Right lobe of liver (tissue), 6 donors: ENCODE measurements around the gene LCLAT1. TPM values are rescaled to one million over a fixed set of nuclear protein-coding genes. Genes with fewer than 3 reads are reported as not detected.

Experiments
- ATAC-seq, 4 donors: fragments of 200-7000 bp; cut with Tn5 transposase; one replicate each; pipeline ENCODE4 v1.9.1; 2020; ENCODE audit warnings: mild to moderate bottlenecking in 4 of 4, moderate library complexity in 4 of 4
- DNase-seq, 3 donors: peaks; one replicate each; pipeline ENCODE4 v3.0.0-alpha.2; 2020
- H3K27ac ChIP-seq, 3 donors: fragments of 200-600 bp; one replicate each; pipeline ENCODE4 v1.8.0; 2022
- H3K27me3 ChIP-seq, 2 donors: fragments of 200-600 bp; one replicate each; pipeline ENCODE4 v1.8.0; 2022
- H3K36me3 ChIP-seq, 4 donors: fragments of 200-600 bp; sonication (generic) in 1 of 4; one replicate each; pipeline versions ENCODE4 v1.5.1 to v1.8.0; 2017 to 2022; ENCODE audit warnings: control low read depth in 1 of 4
- H3K4me1 ChIP-seq, 4 donors: fragments of 200-600 bp; sonication (generic) in 1 of 4; one replicate each; pipeline versions ENCODE4 v1.5.1 to v1.8.0; 2017 to 2022; ENCODE audit warnings: control low read depth in 1 of 4
- H3K4me3 ChIP-seq, 3 donors: fragments of 200-600 bp; one replicate each; pipeline ENCODE4 v1.8.0; 2022
- H3K9me3 ChIP-seq, 4 donors: fragments of 200-600 bp; sonication (generic) in 1 of 4; one replicate each; pipeline versions ENCODE4 v1.5.1 to v1.8.0; 2017 to 2022; ENCODE audit warnings: control low read depth in 1 of 4
- CTCF ChIP-seq, 4 donors: fragments of 200-600 bp in 3 of 4; fragments of 450-650 bp in 1 of 4; IDR thresholded peaks; one replicate each; pipeline versions ENCODE4 v1.5.1 to v1.8.0; 2016 to 2022; ENCODE audit warnings: antibody characterized with exemption in 4 of 4, mild to moderate bottlenecking in 2 of 4
- POLR2A ChIP-seq: fragments of 450-650 bp; IDR thresholded peaks from one replicate; pipeline ENCODE4 v1.6.1; 2017; ENCODE audit warnings: antibody characterized with exemption, mild to moderate bottlenecking
- WGBS: methylation state at CpG from one replicate; pipeline ENCODE4 v1.1.6; 2018; ENCODE audit warnings: low coverage, low lambda C conversion rate; ENCODE audit not compliant: insufficient coverage; ENCODE audit errors: missing lambda C conversion rate; 5-methylcytosine and 5-hydroxymethylcytosine counted together
- intact Hi-C, 2 donors: fragments of 100-400 bp; cut with DNase I; formaldehyde crosslinking; loops; one replicate each; pipeline versions ENCODE4 v1.11.2 to v1.14.1; 2022
- total RNA-seq, 6 experiments: library from RNA; depleted of rRNA in 2 of 6; stranded (reverse); fragments of >200 nt in 2 of 6; fragmentation: NEBNext Ultra II Directional in 3 of 6; extraction: Animal tissue kit (Norgen Biotek cat#: 25700) in 3 of 6; gene quantifications; one replicate each; pipeline versions ENCODE4 v1.1.0 to v1.2.4, GENCODE V29; 2016 to 2023
- donor health status: DM: no; HTN: yes; CAD: no.
- donor health status: DM: no; HTN: no; CAD: no.
- donor health status: DM: no; HTN: no; CAD: no.
- donor health status: DM: no; HTN: yes; CAD: no.
- donor health status: DM: no; HTN: yes; CAD: no.

Gene LCLAT1
- total RNA-seq, 6 experiments from 2014 or later, result 11.1 to 14.0 (median 12.0) TPM

DNA sequence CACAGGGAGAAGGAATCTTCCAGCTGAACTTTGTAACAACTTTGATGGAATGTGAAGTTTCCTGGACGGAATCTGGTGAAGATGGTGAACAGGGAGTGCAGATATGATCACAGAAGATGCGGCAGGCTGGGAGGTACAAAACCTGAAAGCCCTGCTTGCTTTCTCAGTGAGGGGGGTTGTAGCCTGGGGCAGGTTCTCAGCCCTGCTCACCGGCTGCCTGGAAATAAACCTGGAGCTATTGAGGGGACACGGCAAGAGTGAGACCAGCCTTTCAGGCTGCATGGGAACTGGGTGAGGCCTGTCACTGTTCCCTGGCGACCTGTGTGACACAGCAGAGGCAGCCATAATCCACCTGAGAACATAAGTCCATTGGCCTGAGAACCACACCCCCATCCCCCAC lies 174.8 kb downstream of the LCLAT1 start:
- DNase-seq (no peak), ATAC-seq (no peak)
- Histone ChIP-seq H3K4me3 (no peak overlapping the region), H3K4me1 (no peaks in the 10 kb centered on the region), H3K9me3 (no peaks in the 10 kb centered on the region), H3K36me3 (no peaks in the 10 kb centered on the region), H3K27ac (no peak overlapping the region), H3K27me3 (no peaks in the 10 kb centered on the region)
- TF ChIP-seq POLR2A (no peak), CTCF (IDR thresholded peaks at IDR 0.05) (no peak)
- 93% methylated on average over 2 of the region's 5 CpGs for WGBS
- intact Hi-C loops, result no loop called here

DNA sequence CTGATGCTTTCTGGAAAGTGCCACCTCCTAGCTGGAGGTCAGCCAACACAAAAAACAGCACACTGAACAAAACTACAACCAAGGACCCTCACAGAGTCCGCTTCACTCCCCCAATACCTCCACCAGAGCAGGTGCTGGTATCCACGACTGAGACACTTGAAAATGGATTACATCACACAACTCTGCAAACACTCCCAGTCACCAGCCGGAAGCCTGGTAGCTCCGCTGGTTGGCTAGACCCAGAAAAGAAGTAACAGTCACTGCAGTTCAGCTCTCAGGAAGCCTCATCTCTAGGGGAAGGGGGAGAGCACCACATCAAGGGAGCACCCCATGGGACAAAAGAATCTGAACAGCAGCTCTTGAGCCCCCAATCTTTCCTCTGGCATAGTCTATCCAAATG lies 175.4 kb downstream of the LCLAT1 start:
- no peaks in the 10 kb centered on the region for H3K27me3 ChIP-seq
- H3K4me3 ChIP-seq, result no peak overlapping the region
- DNase-seq (no peak), ATAC-seq (no peak)
- H3K36me3 ChIP-seq, result no peaks in the 10 kb centered on the region
- no peaks in the 10 kb centered on the region for H3K9me3 ChIP-seq
- WGBS, result 50% methylated on average over 1 of the region's 4 CpGs
- TF ChIP-seq POLR2A (no peak), CTCF (IDR thresholded peaks at IDR 0.05) (no peak)
- H3K27ac ChIP-seq, result no peak overlapping the region
- H3K4me1 ChIP-seq, result no peaks in the 10 kb centered on the region
- intact Hi-C loops, result no loop called here

GRCh38 chr2:30625276-30625675 lies 178.2 kb downstream of the LCLAT1 start:
- Histone ChIP-seq H3K9me3 (no peaks in the 10 kb centered on the region), H3K27me3 (no peaks in the 10 kb centered on the region), H3K36me3 (no peaks in the 10 kb centered on the region), H3K4me3 (no peak overlapping the region), H3K4me1 (no peaks in the 10 kb centered on the region), H3K27ac (no peak overlapping the region)
- TF ChIP-seq POLR2A (no peak), CTCF (IDR thresholded peaks at IDR 0.05) (no peak)
- intact Hi-C loops, result no loop called here
- ATAC-seq (no peak), DNase-seq (no peak)

DNA sequence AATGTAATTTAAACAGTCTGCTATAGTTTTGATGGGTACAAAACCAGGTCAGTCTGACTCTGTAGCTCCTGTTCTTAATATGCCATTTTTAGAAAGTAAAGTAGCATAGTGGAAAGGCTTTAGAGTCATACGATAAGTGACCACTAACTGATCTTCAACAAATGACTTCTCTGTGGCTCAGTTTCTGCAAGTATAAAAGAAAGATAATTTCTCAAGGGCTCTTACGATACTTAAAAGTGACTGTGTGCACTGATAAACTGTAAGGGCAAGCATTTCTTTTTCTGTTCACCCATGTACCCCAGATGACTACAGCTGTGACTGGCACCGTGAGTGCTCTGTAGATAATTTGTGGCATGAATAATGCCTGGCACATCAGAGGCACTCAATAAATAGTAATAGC lies 178.7 kb downstream of the LCLAT1 start:
- intact Hi-C loops, result no loop called here
- H3K27me3 ChIP-seq, result no peaks in the 10 kb centered on the region
- no peaks in the 10 kb centered on the region for H3K9me3 ChIP-seq
- DNase-seq, result no peak
- H3K4me1 ChIP-seq, result no peaks in the 10 kb centered on the region
- no peak overlapping the region for H3K27ac ChIP-seq
- no peak for TF ChIP-seq POLR2A
- TF ChIP-seq CTCF (IDR thresholded peaks at IDR 0.05), result no peak
- H3K4me3 ChIP-seq, result no peak overlapping the region
- no peaks in the 10 kb centered on the region for H3K36me3 ChIP-seq
- ATAC-seq, result no peak
- WGBS, result 96% methylated on average over 3 of the region's 3 CpGs

DNA sequence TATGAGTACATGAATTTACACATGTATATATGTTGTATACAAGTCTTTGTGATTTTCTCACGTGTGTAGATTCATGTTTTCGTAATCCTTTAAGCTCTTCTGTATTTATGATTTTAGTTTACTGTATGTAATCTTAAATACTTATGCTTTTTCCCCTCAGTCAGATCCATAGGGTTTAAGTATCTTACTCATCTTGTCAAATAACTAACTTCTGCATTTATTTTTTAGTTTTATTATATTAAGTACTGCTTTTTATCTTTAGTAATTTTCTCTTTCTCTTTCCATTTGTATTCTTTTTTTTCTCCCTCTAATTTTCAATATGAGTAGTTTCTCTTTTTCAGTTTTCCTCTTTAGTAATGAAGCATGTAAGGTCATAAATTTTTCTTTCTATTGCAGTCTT lies 179.4 kb downstream of the LCLAT1 start:
- H3K4me1 ChIP-seq, result no peaks in the 10 kb centered on the region
- H3K36me3 ChIP-seq, result no peaks in the 10 kb centered on the region
- DNase-seq (no peak), ATAC-seq (no peak)
- H3K4me3 ChIP-seq, result no peak overlapping the region
- TF ChIP-seq CTCF (IDR thresholded peaks at IDR 0.05) (no peak), POLR2A (no peak)
- intact Hi-C loops, result no loop called here
- no peaks in the 10 kb centered on the region for H3K9me3 ChIP-seq
- H3K27ac ChIP-seq, result no peak overlapping the region
- no peaks in the 10 kb centered on the region for H3K27me3 ChIP-seq
- 81% methylated on average over 2 of the region's 2 CpGs for WGBS
